HG03342 (cell line): Measurements from ENCODE around the gene SPTLC1.

Source experiments
- ATAC-seq: cut with Tn5 transposase; IDR thresholded peaks from one replicate; pipeline ENCODE4 v1.9.1; 2021; ENCODE audit warnings: mild to moderate bottlenecking, moderate library complexity; ENCODE audit not compliant: unreplicated experiment

SPTLC1 gene

DNA sequence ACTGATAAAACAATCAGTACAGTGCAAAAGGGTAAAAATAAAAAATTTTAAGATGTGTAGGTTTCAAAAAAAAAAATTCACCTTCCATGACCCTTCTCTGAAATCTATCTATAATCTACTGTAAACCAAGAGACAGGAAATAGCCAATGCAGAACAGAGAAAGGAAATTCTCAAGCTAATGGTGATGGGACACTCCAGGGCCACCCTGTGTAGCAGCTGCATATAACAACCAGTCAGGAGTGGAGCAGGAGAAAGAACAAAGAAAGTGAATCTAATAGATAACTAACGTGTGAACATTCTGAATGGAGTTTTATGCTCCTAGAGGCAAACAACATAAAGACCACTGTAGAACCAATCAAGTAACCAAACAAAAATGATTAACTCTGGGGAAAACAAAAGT lies 16.6 kb downstream of the SPTLC1 start:
- ATAC-seq = no peak

DNA sequence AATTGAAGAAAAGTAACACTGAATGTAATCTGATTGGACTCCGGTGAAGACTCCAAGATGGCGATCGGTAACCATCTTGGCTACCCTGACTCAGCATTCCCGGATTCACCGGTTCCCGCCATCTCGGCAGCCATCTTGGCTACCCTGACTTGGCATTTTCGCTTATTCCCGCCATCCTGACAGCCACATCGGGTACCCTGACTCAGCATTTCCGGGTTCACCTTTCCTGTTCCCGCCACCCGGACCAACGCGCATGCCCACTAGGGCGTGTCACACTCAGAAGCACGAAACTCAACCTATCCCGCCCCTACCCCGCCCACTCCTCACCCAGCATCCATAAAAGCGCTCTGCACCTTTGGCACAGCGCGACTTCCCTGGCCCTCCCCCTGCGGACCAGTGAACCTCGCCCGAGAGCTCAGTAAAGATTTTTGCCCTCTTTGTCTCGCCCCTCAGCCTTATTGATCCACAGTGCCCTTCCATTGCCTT lies 17.2 kb downstream of the SPTLC1 start:
- no peak for ATAC-seq

DNA sequence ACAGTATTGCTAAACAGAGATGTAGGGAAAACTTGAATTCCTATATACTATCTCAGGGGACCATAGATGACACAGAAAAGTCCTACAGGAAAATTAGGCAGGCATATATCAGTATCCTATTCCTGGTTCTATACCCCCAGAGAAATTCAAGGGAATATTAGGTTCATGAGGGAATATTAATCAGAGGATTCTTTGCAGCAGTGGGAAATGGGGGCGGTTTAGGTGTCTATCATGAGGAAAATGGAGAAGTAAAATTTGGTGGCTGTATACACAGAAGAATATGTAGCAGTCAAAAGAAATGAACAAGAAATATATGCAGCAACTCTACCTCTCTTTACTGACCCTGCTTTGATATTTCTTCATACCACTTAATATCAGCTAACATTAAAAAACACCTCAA lies 20.0 kb downstream of the SPTLC1 start:
- no peak for ATAC-seq

DNA sequence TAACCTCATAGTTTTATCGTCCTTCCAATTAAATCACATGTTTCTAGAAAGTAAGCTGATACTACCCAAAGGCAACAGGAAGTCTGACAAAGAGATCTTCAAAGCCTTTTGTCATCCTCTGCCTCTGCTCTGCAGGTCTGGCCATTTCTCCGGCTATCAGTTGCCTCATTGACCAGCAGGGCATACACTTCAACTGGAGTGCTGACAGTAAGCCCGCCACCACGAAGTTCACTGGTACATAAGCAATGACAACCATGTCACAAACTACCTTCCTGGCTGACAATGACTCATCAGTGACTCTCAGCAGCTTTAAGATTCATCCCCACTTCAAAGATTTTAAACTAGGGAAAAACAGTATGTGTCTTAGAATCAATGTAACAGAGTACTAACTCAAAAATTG lies 20.6 kb downstream of the SPTLC1 start:
- ATAC-seq = no peak

DNA sequence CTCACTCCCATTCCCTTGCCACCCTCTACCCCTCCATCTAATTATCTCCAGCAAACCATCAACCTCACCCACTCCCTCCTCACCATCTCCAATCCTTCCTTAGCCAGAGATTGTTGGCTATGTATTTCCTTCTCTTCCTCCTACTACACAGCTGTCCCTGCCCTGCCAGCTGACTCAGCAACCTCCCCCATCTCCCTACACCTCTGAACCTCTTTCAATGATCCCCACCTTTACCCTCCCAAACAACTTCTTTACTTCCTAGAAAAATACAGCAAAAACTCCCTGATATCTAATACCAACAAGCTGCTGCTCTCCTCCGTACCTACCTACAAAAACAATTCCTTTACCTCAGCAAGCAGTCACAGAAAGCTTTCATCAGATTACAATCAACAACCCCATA lies 37.3 kb downstream of the SPTLC1 start:
- no peak for ATAC-seq

DNA sequence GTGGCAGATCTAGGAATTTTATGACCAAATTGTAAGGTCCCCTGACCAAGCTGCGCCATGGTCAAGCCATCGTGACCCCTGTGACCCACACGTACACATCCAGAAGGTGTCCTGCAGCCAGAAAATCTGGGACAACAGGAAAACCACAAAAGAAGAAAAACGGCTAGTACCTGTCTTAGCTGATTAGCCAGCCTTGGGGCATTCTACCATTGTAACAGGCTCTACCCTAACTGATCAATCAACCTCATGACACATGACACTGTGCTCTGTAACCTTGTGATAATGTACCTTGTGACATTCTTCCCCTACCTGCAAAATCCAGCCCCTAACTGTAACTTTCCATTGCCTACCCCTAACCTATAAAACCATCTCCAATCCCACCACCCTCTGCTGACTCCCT lies 43.6 kb downstream of the SPTLC1 start:
- no peak for ATAC-seq

DNA sequence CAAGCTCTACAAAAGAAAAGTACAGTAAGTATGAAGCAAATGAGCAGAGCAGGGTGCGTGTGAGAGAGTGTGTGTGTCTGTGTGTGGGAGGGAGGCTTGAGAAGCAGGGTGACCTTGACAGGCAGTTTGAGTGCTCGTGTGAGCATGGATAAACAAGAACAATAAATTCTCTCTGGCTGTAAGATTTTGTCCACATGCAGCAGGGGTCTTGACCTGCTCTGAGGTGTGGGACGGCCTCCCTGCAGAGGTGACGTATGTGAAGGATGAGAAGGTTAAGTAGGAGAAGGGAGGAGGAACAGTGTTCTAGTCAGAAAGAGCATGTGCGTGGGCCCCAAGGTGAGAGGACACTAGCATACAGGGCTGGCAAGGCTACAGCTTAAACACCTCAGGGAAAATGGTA lies 49.0 kb downstream of the SPTLC1 start:
- ATAC-seq = no peak

DNA sequence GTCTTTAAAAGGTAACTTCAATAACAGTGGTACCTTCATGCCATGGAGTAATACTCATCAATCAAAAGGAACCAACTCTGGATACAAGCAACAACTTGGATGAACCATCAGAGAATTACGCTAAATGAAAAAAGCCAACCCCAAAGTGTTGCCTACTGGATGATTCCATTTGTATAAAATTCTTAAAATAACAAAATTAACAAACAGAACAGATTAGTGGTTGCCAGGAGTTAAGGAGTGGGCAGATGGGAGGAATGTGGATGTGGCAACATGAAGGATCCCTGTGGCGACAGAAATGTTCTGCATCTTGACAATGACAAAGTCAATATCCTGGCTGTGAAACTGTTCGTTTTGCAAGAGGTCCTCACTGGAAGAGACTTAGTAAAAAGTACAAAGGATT lies 50.5 kb downstream of the SPTLC1 start:
- no peak for ATAC-seq

DNA sequence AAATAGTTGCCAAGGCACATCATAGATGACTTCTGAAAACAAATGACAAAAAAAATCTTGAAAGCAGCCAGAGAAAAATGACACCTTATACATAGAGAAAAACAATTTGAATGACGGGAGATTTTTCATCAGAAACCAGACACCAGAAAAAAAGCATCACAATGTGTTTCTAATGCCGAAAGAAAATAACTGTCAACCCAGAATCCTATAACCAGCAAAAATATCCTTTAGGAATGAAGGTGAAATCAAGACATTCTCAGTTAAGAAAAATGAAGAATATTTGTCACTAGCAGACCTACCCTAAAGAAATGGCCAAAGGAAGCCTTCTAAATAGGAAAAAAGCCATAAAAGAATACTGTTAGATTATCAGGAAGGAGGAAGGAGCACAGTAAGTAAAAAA lies 54.0 kb downstream of the SPTLC1 start:
- no peak for ATAC-seq

DNA sequence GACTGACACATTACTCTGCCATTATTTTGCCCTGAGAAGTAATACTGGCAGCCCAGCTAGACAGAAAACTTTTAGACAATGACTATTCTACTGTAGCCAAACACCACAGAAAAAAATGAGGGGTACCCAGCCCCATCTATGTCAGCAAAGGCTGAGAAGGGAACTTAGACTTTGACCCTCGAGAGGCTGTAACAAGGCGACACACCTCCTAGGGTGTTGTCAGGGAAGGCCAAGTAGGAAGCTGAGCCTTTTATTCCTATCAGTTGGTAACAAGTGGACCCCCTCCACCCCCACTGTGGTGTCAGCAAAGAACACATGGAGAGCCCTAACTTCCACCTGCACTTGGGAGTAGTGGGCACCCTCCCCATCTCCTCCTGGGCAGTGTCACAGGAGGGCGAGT lies 55.6 kb downstream of the SPTLC1 start:
- ATAC-seq = no peak

DNA sequence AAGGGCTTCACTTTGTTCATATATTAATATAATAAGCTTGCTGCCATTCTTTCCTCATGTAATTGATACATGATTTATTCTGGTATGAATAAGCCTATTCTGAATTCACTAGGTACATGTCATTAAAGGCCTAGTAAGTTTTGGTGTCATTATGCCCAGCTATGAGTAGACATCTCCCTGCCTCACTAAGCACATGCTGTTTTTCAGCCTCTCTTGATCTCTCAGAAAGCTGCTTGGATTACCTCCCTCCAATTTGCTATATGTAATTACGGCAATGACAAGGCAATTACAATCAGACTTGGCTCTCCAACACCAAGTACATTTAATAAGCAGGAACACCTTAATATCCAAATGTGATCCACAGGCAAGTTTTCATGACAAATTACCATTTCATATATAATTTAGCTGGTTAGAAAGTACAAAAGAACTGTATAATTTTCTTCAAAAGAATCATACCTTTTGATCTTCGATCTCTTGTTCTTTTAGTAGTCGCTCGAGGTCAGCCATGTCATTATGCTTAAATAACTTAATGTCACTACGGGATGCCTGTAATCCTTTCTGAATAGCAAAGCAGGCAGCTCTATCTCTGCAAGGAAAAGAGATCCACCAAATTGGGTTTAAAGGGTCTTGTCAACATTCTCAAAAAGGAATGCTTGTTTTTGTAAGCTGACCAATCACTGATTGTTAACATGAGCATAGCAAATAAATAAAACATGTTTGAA lies 56.3 kb downstream of the SPTLC1 start:
- no peak for ATAC-seq

DNA sequence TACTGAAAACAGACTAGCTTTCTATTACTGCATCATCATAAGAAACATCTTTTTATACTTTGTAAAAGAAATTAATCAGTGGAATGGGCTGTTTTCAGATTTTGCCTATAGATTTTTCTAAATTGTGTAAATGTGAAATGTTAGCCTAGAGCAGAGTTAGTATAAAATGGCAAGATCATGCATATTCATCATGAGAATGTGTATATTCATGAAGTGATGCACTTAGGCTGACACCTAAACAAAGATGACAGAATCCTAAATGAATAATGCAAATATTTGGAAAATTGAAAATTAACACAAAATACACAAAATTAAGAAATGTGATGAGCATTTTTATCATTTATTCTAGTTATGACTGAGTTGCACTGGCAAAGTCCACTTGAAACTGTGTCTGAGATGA lies 57.2 kb downstream of the SPTLC1 start:
- no peak for ATAC-seq

DNA sequence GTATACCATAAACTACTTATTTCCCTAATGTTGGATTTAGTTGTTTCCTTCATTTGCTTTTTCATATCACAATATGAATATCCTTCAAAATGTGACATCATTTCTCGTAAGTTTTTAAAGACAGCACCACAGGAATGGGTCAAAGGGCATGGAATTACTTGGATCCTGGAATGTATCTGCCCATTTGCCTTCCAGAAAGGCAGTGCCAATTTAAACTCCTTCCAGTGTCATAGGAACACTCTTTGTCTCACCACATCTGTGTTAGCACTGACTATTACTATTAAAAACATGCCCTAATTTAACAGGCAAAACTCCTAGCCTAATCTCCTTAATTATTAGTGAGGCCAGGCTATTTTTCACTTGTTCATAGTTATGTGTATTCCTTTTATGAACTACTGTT lies 58.0 kb downstream of the SPTLC1 start:
- ATAC-seq = no peak

DNA sequence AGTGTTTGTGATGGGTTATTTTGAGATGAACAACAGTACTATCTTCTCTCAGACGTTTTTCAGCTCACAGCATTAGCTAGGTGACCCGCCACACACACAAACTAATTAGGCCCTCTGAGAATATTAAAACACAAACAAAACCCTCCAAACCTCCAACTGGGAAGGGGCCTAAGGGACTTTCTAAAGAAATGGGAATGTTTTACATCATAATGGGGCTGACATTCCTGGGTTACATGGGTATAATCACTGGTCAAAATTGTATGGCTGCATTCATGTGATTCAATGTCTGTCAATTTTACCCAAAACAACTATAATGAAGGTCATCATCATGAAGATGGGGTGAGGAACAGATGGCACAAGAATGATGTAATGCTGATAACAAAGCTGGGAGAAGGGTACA lies 59.6 kb downstream of the SPTLC1 start:
- no peak for ATAC-seq

DNA sequence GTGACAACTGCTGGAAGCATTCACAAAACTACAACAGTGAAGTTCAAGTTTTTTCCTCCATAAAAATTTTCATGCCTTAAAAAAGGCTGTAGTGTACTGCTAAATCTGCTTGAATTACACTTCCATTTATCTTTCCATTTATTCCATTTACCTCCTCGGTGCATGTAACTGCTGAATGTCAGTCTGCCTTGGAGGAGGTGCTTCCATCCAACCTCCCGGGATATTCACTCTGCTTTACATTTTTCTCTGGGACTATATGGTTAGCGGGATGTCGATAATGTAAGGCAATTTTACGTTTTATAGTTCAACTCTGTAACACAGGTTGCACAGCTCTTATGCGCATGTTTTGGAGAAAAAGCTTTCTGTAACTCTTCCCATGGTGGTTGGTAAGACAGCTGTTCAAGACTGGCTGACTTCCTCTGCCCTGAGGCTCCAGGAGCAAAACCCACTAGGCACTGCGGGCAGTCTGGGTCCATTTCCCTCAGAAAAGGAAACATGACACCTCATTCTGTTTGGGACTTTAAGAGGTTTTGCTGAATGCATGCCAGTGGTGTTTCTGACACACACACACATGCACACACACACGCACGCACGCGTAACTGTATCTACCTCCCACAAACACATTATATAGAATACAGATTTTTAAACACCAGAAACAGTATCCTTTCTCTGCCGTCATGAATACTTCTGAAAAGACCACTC lies 66.1 kb downstream of the SPTLC1 start:
- ATAC-seq = no peak

DNA sequence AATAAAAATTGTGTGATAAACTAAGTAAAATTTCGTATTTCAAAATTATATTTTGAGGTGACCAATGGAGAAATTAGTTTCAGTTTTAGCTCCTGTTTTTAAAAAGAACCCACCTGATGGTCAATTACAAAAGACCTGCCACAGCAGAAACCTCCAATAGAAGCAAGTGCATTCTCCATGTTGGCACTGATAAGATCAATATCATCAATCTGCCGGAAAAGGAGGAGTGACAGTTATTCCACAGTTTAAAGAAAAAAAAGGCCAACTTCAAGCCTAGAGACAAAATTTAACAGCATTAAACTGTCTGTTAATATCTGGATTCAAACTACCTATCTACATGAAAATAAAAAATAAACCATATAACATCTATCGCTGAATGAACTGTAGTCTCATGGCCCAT lies 67.7 kb downstream of the SPTLC1 start:
- no peak for ATAC-seq

DNA sequence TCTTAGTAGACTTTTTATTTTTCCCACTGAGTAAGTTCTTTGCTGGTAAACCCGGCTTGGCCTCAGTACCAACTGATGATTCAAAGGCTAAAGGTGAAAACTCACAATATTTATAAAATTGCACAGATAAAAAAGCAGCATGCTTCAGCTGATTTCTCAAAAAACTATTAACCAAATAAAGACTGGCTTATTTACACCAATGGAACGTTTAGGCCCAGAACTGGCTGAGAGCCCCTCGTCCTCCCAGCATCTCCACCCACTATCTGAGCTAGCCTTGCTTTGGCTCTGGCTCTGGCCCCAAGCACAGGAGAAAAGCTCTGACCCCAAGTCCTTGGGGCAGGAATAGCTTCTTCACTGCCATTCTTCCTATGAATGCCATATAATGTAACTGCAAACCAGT lies 68.5 kb downstream of the SPTLC1 start:
- no peak for ATAC-seq

DNA sequence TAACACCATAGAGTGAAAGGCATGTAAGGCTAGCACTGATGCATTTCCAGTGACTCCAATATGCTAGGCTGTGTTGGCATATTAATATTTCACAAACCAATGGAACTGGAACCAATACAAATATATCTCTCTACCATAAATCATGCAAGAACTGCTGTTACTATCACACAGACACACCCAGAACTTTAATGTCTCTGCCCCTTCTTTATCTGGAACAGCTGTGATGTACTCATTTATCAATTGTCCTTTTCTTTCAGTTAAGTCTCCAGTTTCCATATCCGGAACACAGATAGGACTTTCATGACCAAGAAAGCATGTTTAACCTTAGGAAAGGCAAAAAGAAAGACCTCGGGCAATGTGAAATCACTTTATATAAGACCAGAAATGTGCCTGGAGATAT lies 70.3 kb downstream of the SPTLC1 start:
- no peak for ATAC-seq

DNA sequence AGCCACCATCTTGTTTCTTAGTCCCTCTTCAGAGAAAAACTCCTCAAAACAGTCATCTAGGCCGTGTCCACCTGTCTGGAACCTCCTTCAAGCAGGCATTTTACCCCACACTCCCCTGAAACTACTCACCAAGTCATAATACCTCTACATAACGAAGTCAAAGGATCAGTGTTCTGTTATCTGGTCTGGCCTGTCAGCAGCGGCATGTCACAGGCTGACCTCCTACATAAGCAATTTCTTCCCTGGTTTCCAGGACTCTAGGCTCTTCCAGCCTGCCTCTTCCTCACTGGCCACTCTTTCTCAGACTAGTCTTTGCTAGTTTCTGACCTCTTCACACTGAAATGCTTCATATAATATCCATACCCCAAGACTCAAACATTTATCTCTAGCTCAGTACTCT lies 72.2 kb downstream of the SPTLC1 start:
- ATAC-seq = no peak

DNA sequence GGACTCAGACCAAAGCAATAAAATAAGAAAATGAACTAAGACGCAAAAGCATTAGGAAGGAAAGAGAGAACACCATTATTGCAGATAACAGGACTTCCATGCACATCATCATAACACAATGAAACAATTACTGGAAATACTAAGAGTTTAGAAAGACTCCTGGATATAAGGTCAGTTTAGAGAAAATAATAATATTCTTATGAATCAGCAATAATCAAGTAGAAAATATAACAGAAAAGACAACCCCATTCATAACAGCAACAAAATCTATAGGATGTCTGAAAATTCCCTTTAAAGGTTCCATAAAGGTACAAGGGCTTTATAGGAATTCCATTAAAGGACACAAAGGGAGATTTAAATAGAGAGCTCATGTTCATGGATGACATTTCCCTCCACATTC lies 73.0 kb downstream of the SPTLC1 start:
- ATAC-seq = no peak

DNA sequence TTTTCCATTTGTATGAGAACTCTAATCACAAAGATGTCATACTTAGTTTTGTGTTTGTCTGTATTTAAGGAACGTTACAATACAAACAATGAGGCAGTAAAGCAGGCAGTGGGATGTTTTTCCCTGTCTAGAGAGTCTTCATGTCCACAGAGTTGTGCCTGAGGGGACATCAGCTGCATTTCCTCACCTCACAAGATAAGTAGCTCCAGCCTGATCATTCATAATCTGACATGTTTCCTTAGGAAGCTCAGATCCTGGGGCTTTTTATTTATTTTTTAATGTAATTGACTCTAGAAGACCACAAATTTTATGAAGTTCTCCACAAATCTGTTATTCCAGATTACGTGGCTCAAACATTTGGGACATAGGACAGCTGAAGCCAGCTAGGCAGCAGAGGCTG lies 78.5 kb downstream of the SPTLC1 start:
- ATAC-seq = no peak

DNA sequence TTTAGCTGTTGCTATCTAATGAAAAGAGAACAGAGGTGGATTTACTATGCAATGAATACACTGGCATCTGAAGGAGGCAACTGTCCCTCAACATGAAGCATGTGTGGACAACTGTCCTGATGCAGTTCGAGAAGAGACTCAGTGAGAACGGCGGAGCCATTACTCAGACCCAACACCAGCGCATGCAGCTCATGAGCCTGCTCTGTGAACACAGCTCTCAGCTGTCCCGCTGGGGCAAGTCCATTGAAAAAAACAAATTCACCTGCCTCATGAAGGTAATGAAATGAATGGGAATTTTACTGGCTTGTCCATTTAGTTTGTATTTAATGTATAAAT lies 78.8 kb downstream of the SPTLC1 start:
- no peak for ATAC-seq
